Spleen (tissue), 11 donors: Measurements from ENCODE around the gene COTL1. TPM values are rescaled to one million over a fixed set of nuclear protein-coding genes. Genes with fewer than 3 reads are reported as not detected.

Source experiments
- DNase-seq: peaks from one replicate; pipeline ENCODE4 v3.0.0-alpha.2; 2020
- H3K27ac ChIP-seq, 8 donors: fragments of 200-600 bp; sonication (generic) in 7 of 8; 1 replicate in 4 of 8; 2 replicates in 4 of 8; pipeline versions ENCODE4 v1.5.0 to v1.8.0; 2016 to 2021; ENCODE audit warnings: inconsistent platforms in 4 of 8, mild to moderate bottlenecking in 4 of 8, moderate library complexity in 1 of 8
- H3K27me3 ChIP-seq, 7 donors: fragments of 200-600 bp; sonication (generic) in 6 of 7; replicated peaks in 1 of 7; 1 replicate in 4 of 7; 2 replicates in 3 of 7; pipeline versions ENCODE4 v1.5.0 to v1.8.0; 2016 to 2021; ENCODE audit warnings: inconsistent platforms in 3 of 7, mild to moderate bottlenecking in 1 of 7
- H3K36me3 ChIP-seq, 6 donors: fragments of 200-600 bp; sonication (generic) in 5 of 6; 1 replicate in 4 of 6; 2 replicates in 2 of 6; pipeline versions ENCODE4 v1.5.0 to v1.8.0; 2016 to 2021; ENCODE audit warnings: inconsistent platforms in 2 of 6
- H3K4me1 ChIP-seq, 6 donors: fragments of 200-600 bp; sonication (generic) in 5 of 6; 1 replicate in 3 of 6; 2 replicates in 3 of 6; pipeline versions ENCODE4 v1.5.0 to v1.8.0; 2016 to 2021; ENCODE audit warnings: inconsistent platforms in 3 of 6
- H3K4me3 ChIP-seq, 8 donors: fragments of 200-600 bp; sonication (generic) in 7 of 8; 1 replicate in 4 of 8; 2 replicates in 4 of 8; pipeline versions ENCODE4 v1.5.0 to v1.8.0; 2016 to 2021; ENCODE audit warnings: inconsistent platforms in 4 of 8, mild to moderate bottlenecking in 4 of 8, moderate library complexity in 2 of 8
- H3K9me3 ChIP-seq, 8 donors: fragments of 200-600 bp; sonication (generic) in 7 of 8; 1 replicate in 4 of 8; 2 replicates in 4 of 8; pipeline versions ENCODE4 v1.5.0 to v1.8.0; 2016 to 2021; ENCODE audit warnings: inconsistent platforms in 4 of 8
- POLR2A ChIP-seq, 3 donors: fragments of 450-650 bp; IDR thresholded peaks; one replicate each; pipeline ENCODE4 v1.5.1; 2017; ENCODE audit warnings: antibody characterized with exemption in 3 of 3, mild to moderate bottlenecking in 1 of 3
- POLR2AphosphoS5 ChIP-seq, 3 donors: sonication (generic); formaldehyde crosslinking; IDR thresholded peaks; one replicate each; pipeline ENCODE4 v1.5.1; 2017; ENCODE audit warnings: antibody characterized with exemption in 3 of 3
- WGBS, 5 donors: extraction: QIAGEN DNeasy Blood & Tissue Kit in 3 of 5; methylation state at CpG; one replicate each; pipeline versions ENCODE4 v1.1.5 to v1.1.7; 2013 to 2018; 5-methylcytosine and 5-hydroxymethylcytosine counted together
- intact Hi-C: fragments of 100-400 bp; cut with DNase I; formaldehyde crosslinking; loops from one replicate; pipeline ENCODE4 v1.15.0; 2023; ENCODE audit warnings: low total_unique reads
- polyA plus RNA-seq, 3 donors: library from polyadenylated mRNA; stranded (reverse); fragments of 200-250 nt; gene quantifications; one replicate each; pipeline ENCODE4 v1.2.1, GENCODE V29; 2013
- total RNA-seq, 7 donors: library from RNA; depleted of rRNA in 3 of 7; stranded (reverse); fragments of >200 nt in 3 of 7; fragmentation: NEBNext Ultra II Directional in 4 of 7; extraction: Animal tissue kit (Norgen Biotek cat#: 25700) in 4 of 7; gene quantifications; one replicate each; pipeline versions ENCODE4 v1.1.0 to v1.2.1, GENCODE V29; 2016 to 2021
- TF ChIP-seq, protein P1 (sequence below), 11 experiments: fragments of 200-600 bp in 7 of 11; fragments of 450-650 bp in 4 of 11; sonication (generic) in 4 of 11; IDR thresholded peaks in 8 of 11; conservative IDR thresholded peaks in 3 of 11; 1 replicate in 7 of 11; 2 replicates in 4 of 11; pipeline versions ENCODE4 v1.4.0 to v1.8.0; 2016 to 2021; ENCODE audit warnings: antibody characterized with exemption in 11 of 11, inconsistent platforms in 4 of 11, mild to moderate bottlenecking in 1 of 11
- donor health status: healthy with polysubstance abuse.
- donor health status: DM: no; HTN: no; CAD: no; lungs with moderate emphysema.
- donor health status: DM: no; HTN: no; CAD: no.
- donor health status: Bipolar disorder and iron deficiency.
- donor health status: healthy.
- donor health status: DM: no; HTN: no; CAD: no.
- donor health status: DM: yes; HTN: yes; CAD: no.

Gene COTL1
- total and polyA plus RNA-seq, 10 donors, result 284 to 655 (median 397) TPM

- Histone ChIP-seq H3K4me1 (peaks cover 8 to 84% (median 46%) of the 10 kb centered on the region in 6 donors), H3K36me3 (peaks cover 0 to 79% (median 41%) of the 10 kb centered on the region in 6 donors), H3K27ac (peak overlapping the region in 4 of 8 donors; percentile 28 to 72 (median 44)), H3K4me3 (no peak overlapping the region), H3K9me3 (no peaks in the 10 kb centered on the region), H3K27me3 (no peaks in the 10 kb centered on the region)
- no peak for TF ChIP-seq POLR2AphosphoS5 (IDR thresholded peaks at IDR 0.05)
- TF ChIP-seq POLR2A (IDR thresholded peaks at IDR 0.05), result no peak
- TF ChIP-seq, protein P1, sequence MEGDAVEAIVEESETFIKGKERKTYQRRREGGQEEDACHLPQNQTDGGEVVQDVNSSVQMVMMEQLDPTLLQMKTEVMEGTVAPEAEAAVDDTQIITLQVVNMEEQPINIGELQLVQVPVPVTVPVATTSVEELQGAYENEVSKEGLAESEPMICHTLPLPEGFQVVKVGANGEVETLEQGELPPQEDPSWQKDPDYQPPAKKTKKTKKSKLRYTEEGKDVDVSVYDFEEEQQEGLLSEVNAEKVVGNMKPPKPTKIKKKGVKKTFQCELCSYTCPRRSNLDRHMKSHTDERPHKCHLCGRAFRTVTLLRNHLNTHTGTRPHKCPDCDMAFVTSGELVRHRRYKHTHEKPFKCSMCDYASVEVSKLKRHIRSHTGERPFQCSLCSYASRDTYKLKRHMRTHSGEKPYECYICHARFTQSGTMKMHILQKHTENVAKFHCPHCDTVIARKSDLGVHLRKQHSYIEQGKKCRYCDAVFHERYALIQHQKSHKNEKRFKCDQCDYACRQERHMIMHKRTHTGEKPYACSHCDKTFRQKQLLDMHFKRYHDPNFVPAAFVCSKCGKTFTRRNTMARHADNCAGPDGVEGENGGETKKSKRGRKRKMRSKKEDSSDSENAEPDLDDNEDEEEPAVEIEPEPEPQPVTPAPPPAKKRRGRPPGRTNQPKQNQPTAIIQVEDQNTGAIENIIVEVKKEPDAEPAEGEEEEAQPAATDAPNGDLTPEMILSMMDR (IDR thresholded peaks at IDR 0.05 in 8 of 11, conservative IDR thresholded peaks at IDR 0.05 in 3 of 11), result no peak
- intact Hi-C loops, result no loop called here
- peak; percentile 47 for DNase-seq
- 73 to 95% (median 88%) methylated on average over 13 of the region's 13 CpGs for WGBS, 5 donors
These were observed 54.0 kb downstream of the COTL1 start for GRCh38 chr16:84563786-84564420.

DNA sequence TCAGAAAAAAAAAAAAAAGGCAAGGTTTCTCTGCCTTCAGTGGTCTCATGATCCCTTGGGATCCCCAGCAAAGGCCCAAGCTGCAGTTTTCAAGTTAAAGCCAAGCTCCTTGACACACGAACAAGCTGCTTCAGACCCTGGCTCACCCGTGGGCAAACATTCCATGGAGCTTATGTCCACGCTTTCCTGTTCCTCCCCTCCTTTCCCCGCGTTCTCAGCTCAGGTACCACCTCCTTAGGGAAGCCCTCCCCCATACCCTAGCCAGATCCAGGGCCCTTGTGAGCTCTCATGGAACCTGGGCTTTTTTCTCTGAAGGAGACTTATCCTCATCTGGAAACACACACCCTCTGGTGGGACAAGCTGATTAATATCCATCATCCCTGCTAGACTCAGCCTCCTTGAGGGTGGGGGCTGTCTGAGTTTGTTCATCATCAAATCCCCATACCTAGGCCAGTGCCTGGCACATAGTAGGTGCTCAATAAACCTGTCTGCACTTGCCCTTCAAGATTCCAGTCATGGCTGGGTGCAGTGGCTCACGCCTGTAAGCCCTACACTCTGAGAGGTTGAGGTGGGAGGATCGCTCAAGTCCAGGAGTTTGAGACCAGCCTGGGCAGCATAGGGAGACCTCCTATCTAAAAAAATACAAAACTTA, 54.7 kb downstream of the COTL1 start:
- Histone ChIP-seq H3K27me3 (no peaks in the 10 kb centered on the region), H3K4me1 (peaks cover 8 to 77% (median 44%) of the 10 kb centered on the region in 6 donors), H3K27ac (peak overlapping the region in 5 of 8 donors; percentile 33 to 72 (median 56)), H3K9me3 (no peaks in the 10 kb centered on the region), H3K36me3 (peaks cover 0 to 72% (median 41%) of the 10 kb centered on the region in 6 donors), H3K4me3 (no peak overlapping the region)
- WGBS, 5 donors, result 73 to 86% (median 83%) methylated on average over 7 of the region's 7 CpGs
- intact Hi-C loops, result no loop called here
- peak; percentile 27 for DNase-seq
- TF ChIP-seq POLR2A (IDR thresholded peaks at IDR 0.05), result no peak
- TF ChIP-seq POLR2AphosphoS5 (IDR thresholded peaks at IDR 0.05), result no peak
- TF ChIP-seq, protein P1 (IDR thresholded peaks at IDR 0.05 in 8 of 11, conservative IDR thresholded peaks at IDR 0.05 in 3 of 11), result no peak

DNA sequence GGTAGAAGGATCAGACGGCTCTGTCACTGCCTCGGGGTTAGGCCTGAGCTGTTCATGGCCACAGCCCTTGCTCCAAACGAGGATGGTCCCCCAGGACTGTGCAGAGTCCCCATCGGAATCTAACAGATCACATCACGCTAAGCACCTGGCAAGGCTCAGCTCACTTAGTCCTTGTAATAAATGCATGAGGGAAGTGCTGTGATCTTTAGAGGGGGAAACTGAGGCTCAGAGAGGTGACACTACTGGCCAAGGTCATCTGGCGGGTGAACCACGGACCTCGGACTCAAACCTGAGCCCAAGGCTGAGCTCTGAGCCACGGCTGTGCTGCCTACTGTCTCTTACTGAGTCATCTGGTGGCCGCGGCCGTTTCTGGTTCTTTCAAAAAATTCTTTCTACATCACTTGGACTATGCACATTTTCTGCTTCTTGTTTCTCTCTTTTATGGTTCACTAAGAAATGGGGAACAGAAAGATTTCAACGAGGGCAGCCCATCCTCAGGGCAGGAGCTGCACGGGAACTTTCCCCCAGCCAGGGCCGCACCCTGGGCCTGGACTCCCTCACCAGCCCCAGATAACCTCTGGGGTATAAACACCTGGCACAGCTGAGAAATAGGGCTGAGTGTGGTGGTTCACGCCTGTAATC, 55.6 kb downstream of the COTL1 start:
- H3K36me3 ChIP-seq, result peaks cover 0 to 63% (median 39%) of the 10 kb centered on the region in 6 donors
- no peaks in the 10 kb centered on the region for H3K27me3 ChIP-seq
- intact Hi-C loops, result no loop called here
- no peaks in the 10 kb centered on the region for H3K9me3 ChIP-seq
- peak; percentile 82 for DNase-seq
- H3K4me3 ChIP-seq, result no peak overlapping the region
- WGBS, 5 donors, result 59 to 72% (median 69%) methylated on average over 14 to 16 of the region's 16 CpGs
- peak overlapping the region in 6 of 8 donors; percentile 29 to 72 (median 52) for H3K27ac ChIP-seq
- H3K4me1 ChIP-seq, result peaks cover 8 to 68% (median 38%) of the 10 kb centered on the region in 6 donors
- TF ChIP-seq POLR2AphosphoS5 (IDR thresholded peaks at IDR 0.05), result peak in 2 of 3 donors; percentile 39 to 49
- TF ChIP-seq, protein P1 (IDR thresholded peaks at IDR 0.05 in 8 of 11, conservative IDR thresholded peaks at IDR 0.05 in 3 of 11), result no peak

- Histone ChIP-seq H3K4me1 (peaks cover 8 to 68% (median 37%) of the 10 kb centered on the region in 6 donors), H3K4me3 (no peak overlapping the region), H3K27me3 (no peaks in the 10 kb centered on the region), H3K9me3 (no peaks in the 10 kb centered on the region), H3K36me3 (peaks cover 0 to 53% (median 30%) of the 10 kb centered on the region in 6 donors), H3K27ac (peak overlapping the region in 2 of 8 donors; percentile 56 to 72)
- WGBS, 5 donors, result 90 to 98% (median 92%) methylated on average over 5 to 7 of the region's 7 CpGs
- intact Hi-C loops, result no loop called here
- TF ChIP-seq POLR2AphosphoS5 (IDR thresholded peaks at IDR 0.05) (peak in 2 of 3 donors; percentile 5 to 6), POLR2A (IDR thresholded peaks at IDR 0.05) (no peak)
- TF ChIP-seq, protein P1 (IDR thresholded peaks at IDR 0.05 in 8 of 11, conservative IDR thresholded peaks at IDR 0.05 in 3 of 11), result no peak
- peak; percentile 61 for DNase-seq
These were observed 56.6 kb downstream of the COTL1 start for GRCh38 chr16:84561291-84561690.
